ENCODE results near the gene LENEP.

The LENEP gene

GRCh38 chr1:154993572-154994268 lies at the start of gene LENEP:
LENEP (plus strand) TSS chr1:154993586; CDS start chr1:154993608, 22 bp downstream.
- DNase-seq = no peak

- peak; percentile 42 for DNase-seq
Measured at GRCh38 chr1:154943649-154944400, 49.6 kb upstream of the LENEP start.

GRCh38 chr1:154944401-154945159 lies 48.8 kb upstream of the LENEP start:
- DNase-seq = no peak

GRCh38 chr1:154945160-154945961 lies 48.0 kb upstream of the LENEP start:
- no peak for DNase-seq

GRCh38 chr1:154945962-154946850 lies 47.2 kb upstream of the LENEP start:
- DNase-seq = no peak

GRCh38 chr1:154948079-154948478 lies 45.3 kb upstream of the LENEP start:
- no peak for DNase-seq

GRCh38 chr1:154951901-154952657 lies 41.3 kb upstream of the LENEP start:
- DNase-seq = no peak

GRCh38 chr1:154952664-154953063 lies 40.7 kb upstream of the LENEP start:
- no peak for DNase-seq

GRCh38 chr1:154953611-154954038 lies 39.8 kb upstream of the LENEP start:
- no peak for DNase-seq

- no peak for DNase-seq
Measured at GRCh38 chr1:154954541-154954940, 38.8 kb upstream of the LENEP start.

- DNase-seq = peak; percentile 24
Measured at GRCh38 chr1:154955039-154955717, 38.2 kb upstream of the LENEP start.

GRCh38 chr1:154955718-154956543 lies 37.5 kb upstream of the LENEP start, which contains the start of gene PBXIP1:
PBXIP1 (minus strand) TSS chr1:154956099; CDS start chr1:154953721, 2,378 bp downstream.
- peak; percentile 73 for DNase-seq

GRCh38 chr1:154956544-154956941 lies 36.8 kb upstream of the LENEP start:
- DNase-seq = no peak

GRCh38 chr1:154957091-154957657 lies 36.2 kb upstream of the LENEP start:
- DNase-seq = no peak

GRCh38 chr1:154958036-154958435 lies 35.4 kb upstream of the LENEP start:
- DNase-seq = no peak

GRCh38 chr1:154958681-154959425 lies 34.5 kb upstream of the LENEP start:
- no peak for DNase-seq

GRCh38 chr1:154959426-154959780 lies 34.0 kb upstream of the LENEP start:
- DNase-seq = no peak

Data from GDM1 (cell line).